ENCODE results near the gene TAS1R1. TPM values are rescaled to one million over a fixed set of nuclear protein-coding genes. Genes with fewer than 3 reads are reported as not detected.
A peak's percentile ranks its signal among the peaks of the same experiment; 100 is the strongest.

Gene TAS1R1
- total and polyA plus RNA-seq, 2 experiments from 2014 or later: 0.17 TPM; not detected in 1

GRCh38 chr1:6523566-6523965, 31.5 kb upstream of the TAS1R1 start:
- peaks cover 20% of the 10 kb centered on the region for H3K36me3 ChIP-seq
- peaks cover 11% of the 10 kb centered on the region for H3K4me1 ChIP-seq (ENCODE audit: low read depth)
- H3K9me3 ChIP-seq (ENCODE audit: low read depth): no peaks in the 10 kb centered on the region
- H3K27me3 ChIP-seq: no peaks in the 10 kb centered on the region
- peak overlapping the region; percentile 56 for H3K27ac ChIP-seq
- no peak overlapping the region for H3K4me3 ChIP-seq
- peak; percentile 53 to 69 for DNase-seq (ENCODE audit: low read depth in 1 of 2, low spot score in 1 of 2)
- TF ChIP-seq CTCF (IDR thresholded peaks at IDR 0.05; ENCODE audit: low read depth, low read length): peak; percentile 58

DNA sequence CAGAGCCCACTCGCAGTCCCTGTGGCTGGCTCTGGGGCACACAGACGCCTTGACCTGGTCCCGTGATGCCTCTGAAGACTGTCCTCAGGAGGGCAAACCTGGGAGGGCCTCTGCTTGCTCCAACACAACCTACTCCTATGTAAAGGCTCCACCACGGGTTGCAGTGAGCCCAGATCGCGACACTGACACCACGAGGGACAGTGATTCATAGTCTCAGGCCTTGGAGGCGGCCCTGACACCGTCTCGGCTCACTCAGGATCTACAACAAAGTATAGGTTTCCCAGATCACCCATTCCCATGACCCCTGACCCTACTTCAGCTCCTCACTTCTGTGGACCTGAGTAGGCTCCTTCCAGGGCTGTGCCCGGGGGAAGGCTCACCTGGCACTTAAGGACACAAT, 28.8 kb upstream of the TAS1R1 start:
- Histone ChIP-seq H3K9me3 (ENCODE audit: low read depth) (no peaks in the 10 kb centered on the region), H3K27me3 (no peaks in the 10 kb centered on the region), H3K36me3 (peaks cover 41% of the 10 kb centered on the region), H3K27ac (no peak overlapping the region), H3K4me3 (no peak overlapping the region), H3K4me1 (ENCODE audit: low read depth) (no peaks in the 10 kb centered on the region)
- DNase-seq (ENCODE audit: low read depth in 1 of 2, low spot score in 1 of 2): no peak
- TF ChIP-seq CTCF (IDR thresholded peaks at IDR 0.05; ENCODE audit: low read depth, low read length): no peak

DNA sequence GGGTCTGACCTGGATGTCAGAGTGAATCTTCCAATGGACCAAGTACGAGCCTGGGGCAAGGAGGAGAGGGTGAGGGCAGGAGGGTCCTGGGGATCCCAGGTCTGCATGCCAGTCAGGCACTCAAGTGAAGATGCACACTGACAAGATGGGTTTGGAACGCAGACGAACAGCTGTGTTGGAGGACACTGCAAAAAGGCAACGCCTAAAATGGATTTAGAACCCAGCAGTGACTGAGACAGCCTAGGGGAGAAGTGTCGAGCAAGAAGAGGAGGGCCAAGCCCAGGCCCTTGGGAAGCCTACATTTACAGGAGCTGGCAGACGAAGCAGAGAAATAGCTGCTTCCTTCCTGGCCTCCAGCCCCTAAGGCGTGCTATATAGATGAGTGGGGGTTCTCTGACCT, 26.6 kb upstream of the TAS1R1 start:
- Histone ChIP-seq H3K9me3 (ENCODE audit: low read depth) (no peaks in the 10 kb centered on the region), H3K4me1 (ENCODE audit: low read depth) (no peaks in the 10 kb centered on the region), H3K27ac (no peak overlapping the region), H3K4me3 (no peak overlapping the region), H3K36me3 (peaks cover 63% of the 10 kb centered on the region), H3K27me3 (no peaks in the 10 kb centered on the region)
- DNase-seq (ENCODE audit: low read depth in 1 of 2, low spot score in 1 of 2): no peak
- TF ChIP-seq CTCF (IDR thresholded peaks at IDR 0.05; ENCODE audit: low read depth, low read length): no peak

GRCh38 chr1:6530504-6531160, 24.5 kb upstream of the TAS1R1 start:
- Histone ChIP-seq H3K4me3 (no peak overlapping the region), H3K4me1 (ENCODE audit: low read depth) (no peaks in the 10 kb centered on the region), H3K36me3 (peaks cover 58% of the 10 kb centered on the region), H3K9me3 (ENCODE audit: low read depth) (no peaks in the 10 kb centered on the region), H3K27ac (no peak overlapping the region), H3K27me3 (no peaks in the 10 kb centered on the region)
- no peak for TF ChIP-seq CTCF (IDR thresholded peaks at IDR 0.05; ENCODE audit: low read depth, low read length)
- DNase-seq (ENCODE audit: low read depth in 1 of 2, low spot score in 1 of 2): no peak

DNA sequence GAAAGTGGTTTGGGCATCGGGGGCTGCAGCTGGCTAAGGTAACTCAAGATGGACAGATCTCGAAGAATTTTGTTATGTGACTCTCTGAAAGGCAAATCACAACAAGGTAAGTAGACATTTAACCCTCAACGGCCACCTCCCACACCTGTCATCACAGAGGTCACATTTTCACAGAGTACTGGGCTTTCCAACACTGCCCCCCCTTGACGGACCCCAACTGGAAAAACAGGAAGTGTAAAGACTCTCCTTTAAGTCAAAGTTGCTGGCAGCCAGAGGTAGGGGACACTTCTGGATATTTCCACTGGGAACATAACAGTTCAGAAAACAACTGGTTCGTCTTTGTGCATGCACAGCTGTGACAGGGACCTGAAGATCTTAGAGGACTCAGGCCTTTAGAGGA, 23.1 kb upstream of the TAS1R1 start:
- H3K36me3 ChIP-seq: peaks cover 50% of the 10 kb centered on the region

More for the DNA sequence above, 23.1 kb upstream of the TAS1R1 start:
- Histone ChIP-seq H3K27ac (no peak overlapping the region), H3K4me1 (ENCODE audit: low read depth) (no peaks in the 10 kb centered on the region), H3K9me3 (ENCODE audit: low read depth) (no peaks in the 10 kb centered on the region), H3K4me3 (no peak overlapping the region), H3K27me3 (no peaks in the 10 kb centered on the region)
- TF ChIP-seq CTCF (IDR thresholded peaks at IDR 0.05; ENCODE audit: low read depth, low read length): no peak
- no peak for DNase-seq (ENCODE audit: low read depth in 1 of 2, low spot score in 1 of 2)

Measured in cardiac muscle cell (in vitro differentiated cells and primary cell).